Neural cell (in vitro differentiated cells): ENCODE data around the gene PTPRN2. TPM values are rescaled to one million over a fixed set of nuclear protein-coding genes. Genes with fewer than 3 reads are reported as not detected.

ENCODE experiments used
- H2AFZ ChIP-seq: fragments of 200-600, 300-800 bp; sonication (generic), shearing (Covaris generic); 2 replicates; pipeline ENCODE4 v1.6.0; 2014; ENCODE audit warnings: low read depth, mild to moderate bottlenecking, antibody characterized with exemption, low read length, moderate library complexity
- H3F3A ChIP-seq: fragments of 200-600 bp; shearing (Covaris generic); 2 replicates; pipeline ENCODE4 v1.6.1; 2016; ENCODE audit warnings: mild to moderate bottlenecking, moderate library complexity, mixed read lengths, antibody characterized with exemption, low read length; ENCODE audit not compliant: insufficient read depth, poor library complexity, severe bottlenecking
- H3K27ac ChIP-seq: fragments of 200-600, 300-800 bp; sonication (generic), shearing (Covaris generic); 2 replicates; pipeline ENCODE4 v1.5.1; 2014; ENCODE audit warnings: mild to moderate bottlenecking, low read length, moderate library complexity
- H3K27me3 ChIP-seq: fragments of 300-800, 200-600 bp; sonication (generic), shearing (Covaris generic); 2 replicates; pipeline ENCODE4 v1.6.0; 2014; ENCODE audit warnings: mild to moderate bottlenecking, low read depth, low read length, moderate library complexity; ENCODE audit not compliant: insufficient read depth
- H3K36me3 ChIP-seq: fragments of 300-800, 200-600 bp; sonication (generic), shearing (Covaris generic); 2 replicates; pipeline ENCODE4 v1.5.1; 2014; ENCODE audit warnings: mild to moderate bottlenecking, antibody characterized with exemption, low read length, moderate library complexity; ENCODE audit not compliant: insufficient read depth
- H3K4me2 ChIP-seq: fragments of 300-800, 200-600 bp; sonication (generic), shearing (Covaris generic); 2 replicates; pipeline ENCODE4 v1.6.0; 2014; ENCODE audit warnings: mild to moderate bottlenecking, low read length
- H3K4me3 ChIP-seq: fragments of 300-800, 200-600 bp; sonication (generic), shearing (Covaris generic); 2 replicates; pipeline ENCODE4 v1.5.1; 2014; ENCODE audit warnings: mild to moderate bottlenecking, low read length, moderate library complexity
- H3K79me2 ChIP-seq: fragments of 200-600 bp; shearing (Covaris generic); replicated peaks from 2 replicates; pipeline ENCODE4 v1.6.0; 2014; ENCODE audit warnings: mild to moderate bottlenecking, low read length, moderate library complexity; ENCODE audit not compliant: insufficient read depth
- H3K9ac ChIP-seq: fragments of 300-800, 200-600 bp; sonication (generic), shearing (Covaris generic); 2 replicates; pipeline ENCODE4 v1.6.1; 2016; ENCODE audit warnings: mild to moderate bottlenecking, low read length, mixed read lengths
- H3K9me2 ChIP-seq: fragments of 200-600 bp; shearing (Covaris generic); 2 replicates; pipeline ENCODE4 v1.6.1; 2016; ENCODE audit warnings: mild to moderate bottlenecking, low read length, mixed read lengths; ENCODE audit not compliant: insufficient read depth
- H3K9me3 ChIP-seq: fragments of 200-600, 300-800 bp; sonication (generic), shearing (Covaris generic); 2 replicates; pipeline ENCODE4 v1.6.1; 2016; ENCODE audit warnings: mild to moderate bottlenecking, mixed run types, low read length, moderate library complexity, mixed read lengths
- H4K20me1 ChIP-seq: fragments of 200-600 bp; shearing (Covaris generic); 2 replicates; pipeline ENCODE4 v1.6.1; 2016; ENCODE audit warnings: mild to moderate bottlenecking, mixed run types; ENCODE audit not compliant: insufficient read depth
- CTCF ChIP-seq: fragments of 450-650 bp; IDR thresholded peaks from 2 replicates; pipeline ENCODE4 v1.5.1; 2014; ENCODE audit warnings: antibody characterized with exemption, mild to moderate bottlenecking, moderate library complexity; ENCODE audit not compliant: poor library complexity, severe bottlenecking
- EP300 ChIP-seq: fragments of 450-650 bp; conservative IDR thresholded peaks from 2 replicates; pipeline ENCODE4 v1.6.1; 2014; ENCODE audit warnings: antibody characterized with exemption, mild to moderate bottlenecking, moderate library complexity; ENCODE audit not compliant: poor library complexity, severe bottlenecking
- EZH2 ChIP-seq: fragments of 200-600, 300-800 bp; shearing (Covaris generic), sonication (generic); IDR thresholded peaks from 2 replicates; pipeline ENCODE4 v1.6.1; 2014; ENCODE audit warnings: antibody characterized with exemption, low read length, borderline replicate concordance, mild to moderate bottlenecking; ENCODE audit not compliant: insufficient read depth, poor library complexity, severe bottlenecking
- MXI1 ChIP-seq: fragments of 450-650 bp; conservative IDR thresholded peaks from 2 replicates; pipeline ENCODE4 v1.6.1; 2014; ENCODE audit warnings: antibody characterized with exemption, mild to moderate bottlenecking; ENCODE audit not compliant: poor library complexity, severe bottlenecking
- POLR2AphosphoS5 ChIP-seq: IDR thresholded peaks from 2 replicates; pipeline ENCODE4 v1.6.1; 2012
- RAD21 ChIP-seq: fragments of 450-650 bp; conservative IDR thresholded peaks from 2 replicates; pipeline ENCODE4 v1.6.1; 2014; ENCODE audit warnings: antibody characterized with exemption, mild to moderate bottlenecking, moderate library complexity
- REST ChIP-seq: IDR thresholded peaks from 2 replicates; pipeline ENCODE4 v1.6.1; 2012; ENCODE audit warnings: borderline replicate concordance
- SMC3 ChIP-seq: fragments of 450-650 bp; conservative IDR thresholded peaks from 2 replicates; pipeline ENCODE4 v1.6.1; 2014; ENCODE audit warnings: antibody characterized with exemption, mild to moderate bottlenecking, moderate library complexity; ENCODE audit not compliant: poor library complexity
- TAF1 ChIP-seq: IDR thresholded peaks from 2 replicates; pipeline ENCODE4 v1.6.1; 2012; ENCODE audit warnings: low read depth
- polyA plus RNA-seq: library from polyadenylated mRNA; depleted of rRNA; stranded (reverse); fragments of >200 nt; gene quantifications from 2 replicates; pipeline ENCODE4 v1.2.3, GENCODE V29; 2014

PTPRN2 gene
- polyA plus RNA-seq, 1 donor from 2014 or later = 31.0 TPM

- Histone ChIP-seq H3K27ac (no peak overlapping the region), H3K79me2 (peaks cover 3% of the 10 kb centered on the region), H3K4me3 (no peak overlapping the region), H3K27me3 (no peaks in the 10 kb centered on the region), H3K36me3 (peaks cover 21% of the 10 kb centered on the region), H2AFZ (no peak overlapping the region), H4K20me1 (no peaks in the 10 kb centered on the region), H3K9me2 (no peaks in the 10 kb centered on the region), H3K9ac (no peak overlapping the region), H3K4me2 (no peak overlapping the region), H3K9me3 (no peaks in the 10 kb centered on the region), H3F3A (no peaks in the 10 kb centered on the region)
- TF ChIP-seq EP300 (no peak), TAF1 (no peak), REST (no peak), CTCF (no peak), MXI1 (no peak), EZH2 (no peak), POLR2AphosphoS5 (no peak), SMC3 (no peak), RAD21 (no peak)
These were observed 974.7 kb downstream of the PTPRN2 start for GRCh38 chr7:157612664-157613561.

GRCh38 chr7:157612009-157612663, 975.5 kb downstream of the PTPRN2 start:
- no peak overlapping the region for H3K4me3 ChIP-seq
- no peak overlapping the region for H2AFZ ChIP-seq
- no peak overlapping the region for H3K9ac ChIP-seq
- no peaks in the 10 kb centered on the region for H3F3A ChIP-seq
- no peak overlapping the region for H3K27ac ChIP-seq
- H3K79me2 ChIP-seq = peaks cover 3% of the 10 kb centered on the region
- TF ChIP-seq CTCF (no peak), SMC3 (no peak), EZH2 (no peak), EP300 (no peak), POLR2AphosphoS5 (no peak), TAF1 (no peak), MXI1 (no peak), RAD21 (no peak), REST (no peak)
- no peaks in the 10 kb centered on the region for H3K27me3 ChIP-seq
- H3K36me3 ChIP-seq = peaks cover 21% of the 10 kb centered on the region
- H3K9me3 ChIP-seq = no peaks in the 10 kb centered on the region
- H3K4me2 ChIP-seq = no peak overlapping the region
- no peaks in the 10 kb centered on the region for H4K20me1 ChIP-seq
- H3K9me2 ChIP-seq = no peaks in the 10 kb centered on the region
